Kidney epithelial cell (primary cell): ENCODE measurements around the gene FOXRED1. TPM values are rescaled to one million over a fixed set of nuclear protein-coding genes. Genes with fewer than 3 reads are reported as not detected.

Experiments used
- DNase-seq: peaks from one replicate; pipeline ENCODE4 v3.0.0-alpha.2; 2010; ENCODE audit warnings: low read depth
- H3K27me3 ChIP-seq: 2 replicates; pipeline ENCODE4 v1.6.0; 2011; ENCODE audit warnings: low read length; ENCODE audit not compliant: control insufficient read depth, insufficient read depth
- H3K36me3 ChIP-seq: 2 replicates; pipeline ENCODE4 v1.5.1; 2011; ENCODE audit warnings: low read length; ENCODE audit not compliant: control insufficient read depth, insufficient read depth
- H3K4me3 ChIP-seq: 2 replicates; pipeline ENCODE4 v1.5.1; 2011; ENCODE audit warnings: low read depth, mild to moderate bottlenecking, control low read depth, low read length
- CTCF ChIP-seq: IDR thresholded peaks from 2 replicates; pipeline ENCODE4 v1.5.1; 2011; ENCODE audit warnings: mild to moderate bottlenecking, moderate library complexity, low read length, control low read depth, inconsistent platforms; ENCODE audit not compliant: insufficient read depth, poor library complexity, severe bottlenecking
- total RNA-seq: library from RNA; depleted of rRNA; stranded (reverse); fragments of >200 nt; gene quantifications from 2 replicates; pipeline ENCODE4 v1.2.3, GENCODE V29; 2015

FOXRED1 gene
- total RNA-seq, 1 donor from 2014 or later = 27.4 TPM

- Histone ChIP-seq H3K4me3 (no peak overlapping the region), H3K27me3 (no peaks in the 10 kb centered on the region), H3K36me3 (no peaks in the 10 kb centered on the region)
- DNase-seq = no peak
- no peak for TF ChIP-seq CTCF
Measured at GRCh38 chr11:126277780-126278179, 8.8 kb downstream of the FOXRED1 start.

GRCh38 chr11:126279191-126279590 lies 10.2 kb downstream of the FOXRED1 start:
- DNase-seq = no peak
- no peak for TF ChIP-seq CTCF
- Histone ChIP-seq H3K27me3 (no peaks in the 10 kb centered on the region), H3K36me3 (no peaks in the 10 kb centered on the region), H3K4me3 (no peak overlapping the region)

- DNase-seq = no peak
- H3K27me3 ChIP-seq = no peaks in the 10 kb centered on the region
- H3K4me3 ChIP-seq = no peak overlapping the region
- no peaks in the 10 kb centered on the region for H3K36me3 ChIP-seq
- TF ChIP-seq CTCF = no peak
Measured at GRCh38 chr11:126280595-126280994, 11.6 kb downstream of the FOXRED1 start.

GRCh38 chr11:126281245-126281644 lies 12.3 kb downstream of the FOXRED1 start:
- Histone ChIP-seq H3K36me3 (no peaks in the 10 kb centered on the region), H3K27me3 (no peaks in the 10 kb centered on the region), H3K4me3 (no peak overlapping the region)
- TF ChIP-seq CTCF = no peak
- no peak for DNase-seq

- Histone ChIP-seq H3K27me3 (no peaks in the 10 kb centered on the region), H3K36me3 (no peaks in the 10 kb centered on the region), H3K4me3 (no peak overlapping the region)
- no peak for DNase-seq
- no peak for TF ChIP-seq CTCF
Measured at GRCh38 chr11:126281666-126282175, 12.8 kb downstream of the FOXRED1 start.

- peak overlapping the region; percentile 61 for H3K4me3 ChIP-seq
- H3K27me3 ChIP-seq = no peaks in the 10 kb centered on the region
- no peak for TF ChIP-seq CTCF
- no peaks in the 10 kb centered on the region for H3K36me3 ChIP-seq
- no peak for DNase-seq
Measured at GRCh38 chr11:126282361-126282735, 13.4 kb downstream of the FOXRED1 start.
